Stimulated activated CD4-positive, alpha-beta T cell treated with anti-CD3 and anti-CD28 coated beads, Interleukin-12 subunit alpha, Interleukin-12 subunit beta, amount 100 ng/mL, for 48 hours (primary cell): Measurements from ENCODE around the gene SCEL.
"Not testable (repeated sequence)": the region's sequence is repeated elsewhere in the genome, so short reads cannot be mapped to it uniquely, and the experiment has no call there.

Experiments used
- DNase-seq, 3 donors: peaks; one replicate each; pipeline ENCODE4 v3.0.0-alpha.2; 2020; ENCODE audit warnings: low read depth in 2 of 3, low spot score in 1 of 3

SCEL gene

GRCh38 chr13:77660841-77661250 is 125.3 kb downstream of the SCEL start:
- DNase-seq, result no peak

- DNase-seq, result not testable (repeated sequence)
These were observed 126.8 kb downstream of the SCEL start for GRCh38 chr13:77662301-77662700.

GRCh38 chr13:77662831-77663230 is 127.3 kb downstream of the SCEL start:
- DNase-seq, result not testable (repeated sequence)

- no peak for DNase-seq
These were observed 139.3 kb downstream of the SCEL start for GRCh38 chr13:77674852-77675251.

GRCh38 chr13:77678691-77679235 is 143.3 kb downstream of the SCEL start:
- DNase-seq, result no peak

GRCh38 chr13:77687799-77688198 is 152.3 kb downstream of the SCEL start:
- DNase-seq, result no peak

- DNase-seq, result no peak
These were observed 156.4 kb downstream of the SCEL start for GRCh38 chr13:77691871-77692270.

GRCh38 chr13:77692746-77693448 is 157.4 kb downstream of the SCEL start:
- no peak for DNase-seq

GRCh38 chr13:77693449-77693940 is 158.0 kb downstream of the SCEL start:
- no peak for DNase-seq
